Liver (tissue), 3 donors: ENCODE data around the gene RHAG.

Experiments
- JUND ChIP-seq, 2 donors: IDR thresholded peaks; 2 replicates each; pipeline ENCODE4 v1.6.1; 2016; ENCODE audit warnings: antibody characterized with exemption in 2 of 2
- RAD21 ChIP-seq, 2 donors: IDR thresholded peaks; 2 replicates each; pipeline ENCODE4 v1.6.1; 2016; ENCODE audit warnings: antibody characterized with exemption in 2 of 2, mild to moderate bottlenecking in 2 of 2
- TAF1 ChIP-seq: conservative IDR thresholded peaks from 2 replicates; pipeline ENCODE4 v1.6.1; 2016; ENCODE audit warnings: antibody characterized with exemption, mild to moderate bottlenecking
- YY1 ChIP-seq: IDR thresholded peaks from 2 replicates; pipeline ENCODE4 v1.6.1; 2016; ENCODE audit warnings: antibody characterized with exemption, mild to moderate bottlenecking
- TF ChIP-seq, protein P1 (sequence below): IDR thresholded peaks from 2 replicates; pipeline ENCODE4 v1.6.1; 2016; ENCODE audit warnings: antibody characterized with exemption, mild to moderate bottlenecking
- TF ChIP-seq, protein P2 (sequence below): fragments of 150-350 bp; IDR thresholded peaks from 2 replicates; pipeline ENCODE4 v1.5.1; 2017; ENCODE audit warnings: improper control_type of control experiment, low read depth, low read length; ENCODE audit not compliant: missing input control
- TF ChIP-seq, protein P3 (sequence below): IDR thresholded peaks from 2 replicates; pipeline ENCODE4 v1.6.1; 2016; ENCODE audit warnings: antibody characterized with exemption
- donor health status: healthy.
- donor health status: healthy.

DNA sequence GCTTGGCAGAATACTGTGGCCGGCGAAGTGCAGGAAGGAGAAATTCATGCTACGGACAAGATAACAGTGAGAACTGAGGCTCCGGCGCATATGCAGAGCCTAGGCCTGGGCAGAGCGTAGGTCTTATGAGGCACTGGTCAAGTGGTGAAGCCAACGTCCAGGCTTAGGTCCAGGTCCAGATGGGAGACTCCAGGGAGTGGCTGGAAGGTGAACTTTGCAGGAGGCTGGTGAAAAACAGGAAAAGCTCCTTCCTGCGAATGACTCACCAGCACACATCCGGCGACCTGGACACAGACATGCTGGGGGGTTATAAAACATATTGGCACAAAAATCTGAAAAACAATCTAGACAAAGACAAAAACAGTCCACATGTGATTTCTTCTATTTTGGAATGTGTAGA, 70.8 kb downstream of the RHAG start:
- TF ChIP-seq, protein P1, sequence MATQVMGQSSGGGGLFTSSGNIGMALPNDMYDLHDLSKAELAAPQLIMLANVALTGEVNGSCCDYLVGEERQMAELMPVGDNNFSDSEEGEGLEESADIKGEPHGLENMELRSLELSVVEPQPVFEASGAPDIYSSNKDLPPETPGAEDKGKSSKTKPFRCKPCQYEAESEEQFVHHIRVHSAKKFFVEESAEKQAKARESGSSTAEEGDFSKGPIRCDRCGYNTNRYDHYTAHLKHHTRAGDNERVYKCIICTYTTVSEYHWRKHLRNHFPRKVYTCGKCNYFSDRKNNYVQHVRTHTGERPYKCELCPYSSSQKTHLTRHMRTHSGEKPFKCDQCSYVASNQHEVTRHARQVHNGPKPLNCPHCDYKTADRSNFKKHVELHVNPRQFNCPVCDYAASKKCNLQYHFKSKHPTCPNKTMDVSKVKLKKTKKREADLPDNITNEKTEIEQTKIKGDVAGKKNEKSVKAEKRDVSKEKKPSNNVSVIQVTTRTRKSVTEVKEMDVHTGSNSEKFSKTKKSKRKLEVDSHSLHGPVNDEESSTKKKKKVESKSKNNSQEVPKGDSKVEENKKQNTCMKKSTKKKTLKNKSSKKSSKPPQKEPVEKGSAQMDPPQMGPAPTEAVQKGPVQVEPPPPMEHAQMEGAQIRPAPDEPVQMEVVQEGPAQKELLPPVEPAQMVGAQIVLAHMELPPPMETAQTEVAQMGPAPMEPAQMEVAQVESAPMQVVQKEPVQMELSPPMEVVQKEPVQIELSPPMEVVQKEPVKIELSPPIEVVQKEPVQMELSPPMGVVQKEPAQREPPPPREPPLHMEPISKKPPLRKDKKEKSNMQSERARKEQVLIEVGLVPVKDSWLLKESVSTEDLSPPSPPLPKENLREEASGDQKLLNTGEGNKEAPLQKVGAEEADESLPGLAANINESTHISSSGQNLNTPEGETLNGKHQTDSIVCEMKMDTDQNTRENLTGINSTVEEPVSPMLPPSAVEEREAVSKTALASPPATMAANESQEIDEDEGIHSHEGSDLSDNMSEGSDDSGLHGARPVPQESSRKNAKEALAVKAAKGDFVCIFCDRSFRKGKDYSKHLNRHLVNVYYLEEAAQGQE = no peak
- TF ChIP-seq, protein P2, sequence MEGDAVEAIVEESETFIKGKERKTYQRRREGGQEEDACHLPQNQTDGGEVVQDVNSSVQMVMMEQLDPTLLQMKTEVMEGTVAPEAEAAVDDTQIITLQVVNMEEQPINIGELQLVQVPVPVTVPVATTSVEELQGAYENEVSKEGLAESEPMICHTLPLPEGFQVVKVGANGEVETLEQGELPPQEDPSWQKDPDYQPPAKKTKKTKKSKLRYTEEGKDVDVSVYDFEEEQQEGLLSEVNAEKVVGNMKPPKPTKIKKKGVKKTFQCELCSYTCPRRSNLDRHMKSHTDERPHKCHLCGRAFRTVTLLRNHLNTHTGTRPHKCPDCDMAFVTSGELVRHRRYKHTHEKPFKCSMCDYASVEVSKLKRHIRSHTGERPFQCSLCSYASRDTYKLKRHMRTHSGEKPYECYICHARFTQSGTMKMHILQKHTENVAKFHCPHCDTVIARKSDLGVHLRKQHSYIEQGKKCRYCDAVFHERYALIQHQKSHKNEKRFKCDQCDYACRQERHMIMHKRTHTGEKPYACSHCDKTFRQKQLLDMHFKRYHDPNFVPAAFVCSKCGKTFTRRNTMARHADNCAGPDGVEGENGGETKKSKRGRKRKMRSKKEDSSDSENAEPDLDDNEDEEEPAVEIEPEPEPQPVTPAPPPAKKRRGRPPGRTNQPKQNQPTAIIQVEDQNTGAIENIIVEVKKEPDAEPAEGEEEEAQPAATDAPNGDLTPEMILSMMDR = no peak
- TF ChIP-seq RAD21 (IDR thresholded peaks at IDR 0.05) (no peak), JUND (IDR thresholded peaks at IDR 0.05) (no peak), YY1 (no peak), TAF1 (no peak)
- TF ChIP-seq, protein P3, sequence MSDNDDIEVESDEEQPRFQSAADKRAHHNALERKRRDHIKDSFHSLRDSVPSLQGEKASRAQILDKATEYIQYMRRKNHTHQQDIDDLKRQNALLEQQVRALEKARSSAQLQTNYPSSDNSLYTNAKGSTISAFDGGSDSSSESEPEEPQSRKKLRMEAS = no peak
